H1 (cell line): Measurements from ENCODE around the gene WNK2.

Experiments
- CHD2 ChIP-seq: IDR thresholded peaks from 2 replicates; pipeline ENCODE4 v1.6.1; 2012; ENCODE audit warnings: low read length, improper control_type of control experiment
- EZH2 ChIP-seq: fragments of 200-600 bp; sonication (generic); IDR thresholded peaks from 2 replicates; pipeline ENCODE4 v1.7.1; 2012; ENCODE audit warnings: low read depth, mild to moderate bottlenecking, moderate library complexity, low read length, inconsistent platforms; ENCODE audit not compliant: severe bottlenecking
- HDAC2 ChIP-seq, 2 experiments: fragments of 300-600 bp in 1 of 2; sonication (generic) in 1 of 2; IDR thresholded peaks; 2 replicates each; pipeline ENCODE4 v1.6.1; 2011 to 2012; ENCODE audit warnings: low read depth in 2 of 2, low read length in 2 of 2, mild to moderate bottlenecking in 2 of 2, moderate library complexity in 2 of 2, borderline replicate concordance in 1 of 2, inconsistent platforms in 1 of 2
- JUN ChIP-seq: IDR thresholded peaks from 2 replicates; pipeline ENCODE4 v1.6.1; 2011; ENCODE audit warnings: low read depth, mild to moderate bottlenecking, improper control_type of control experiment, low read length
- POLR2A ChIP-seq, 2 experiments: IDR thresholded peaks; 1 replicate in 1 of 2; 2 replicates in 1 of 2; pipeline ENCODE4 v1.6.1; 2011; ENCODE audit warnings: low read depth in 2 of 2, low read length in 2 of 2, mild to moderate bottlenecking in 2 of 2; ENCODE audit errors: control extremely low read depth in 1 of 2
- TAF1 ChIP-seq: IDR thresholded peaks from 2 replicates; pipeline ENCODE4 v1.6.1; 2011; ENCODE audit warnings: mild to moderate bottlenecking, low read depth, low read length
- TBP ChIP-seq: IDR thresholded peaks from 2 replicates; pipeline ENCODE4 v1.6.1; 2011; ENCODE audit warnings: low read depth, low read length, improper control_type of control experiment
- TF ChIP-seq, protein P1 (sequence below), 3 experiments: IDR thresholded peaks; 1 replicate in 2 of 3; 2 replicates in 1 of 3; pipeline versions ENCODE4 v1.5.1 to v1.6.1; 2011; ENCODE audit warnings: low read length in 3 of 3, mild to moderate bottlenecking in 3 of 3, inconsistent platforms in 2 of 3, low read depth in 1 of 3, moderate library complexity in 1 of 3; ENCODE audit not compliant: insufficient read depth in 1 of 3; ENCODE audit errors: control extremely low read depth in 1 of 3

DNA sequence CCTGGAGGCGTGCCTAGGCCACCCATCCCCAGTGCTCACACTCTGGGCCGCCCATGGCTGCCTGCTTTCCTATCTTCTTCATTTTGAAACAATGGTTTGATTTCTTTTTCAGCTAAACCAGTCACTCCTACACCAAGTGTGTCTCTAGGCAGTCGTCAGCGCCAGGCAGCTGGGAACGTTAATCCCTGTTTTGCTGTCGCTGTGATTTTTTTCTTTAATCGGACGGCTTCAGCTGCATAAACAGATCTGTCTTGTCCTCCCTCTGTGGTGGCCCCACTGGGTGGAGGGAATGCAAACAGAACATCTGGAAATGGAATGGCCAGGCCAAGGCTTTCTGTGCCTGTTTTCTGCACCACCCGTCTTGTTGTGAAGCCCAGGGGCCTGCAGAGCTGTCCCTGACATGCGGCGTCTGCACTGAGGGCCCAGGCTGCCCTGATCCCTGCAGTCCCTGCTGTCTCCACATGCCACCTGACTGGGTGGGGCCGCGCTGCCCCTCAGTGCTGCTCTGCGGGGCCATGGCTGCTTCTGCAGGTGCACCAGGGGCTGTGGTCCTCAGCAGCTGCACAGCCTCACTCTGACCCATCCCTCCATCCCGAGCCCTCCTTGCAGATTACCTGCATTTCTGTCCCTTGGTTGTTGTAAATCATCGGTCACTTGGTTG lies 51.5 kb downstream of the WNK2 start:
- TF ChIP-seq POLR2A (IDR thresholded peaks at IDR 0.05; ENCODE audit: control extremely low read depth in 1 of 2, low read depth in 2 of 2, low read length in 2 of 2): no peak
- TF ChIP-seq, protein P1, sequence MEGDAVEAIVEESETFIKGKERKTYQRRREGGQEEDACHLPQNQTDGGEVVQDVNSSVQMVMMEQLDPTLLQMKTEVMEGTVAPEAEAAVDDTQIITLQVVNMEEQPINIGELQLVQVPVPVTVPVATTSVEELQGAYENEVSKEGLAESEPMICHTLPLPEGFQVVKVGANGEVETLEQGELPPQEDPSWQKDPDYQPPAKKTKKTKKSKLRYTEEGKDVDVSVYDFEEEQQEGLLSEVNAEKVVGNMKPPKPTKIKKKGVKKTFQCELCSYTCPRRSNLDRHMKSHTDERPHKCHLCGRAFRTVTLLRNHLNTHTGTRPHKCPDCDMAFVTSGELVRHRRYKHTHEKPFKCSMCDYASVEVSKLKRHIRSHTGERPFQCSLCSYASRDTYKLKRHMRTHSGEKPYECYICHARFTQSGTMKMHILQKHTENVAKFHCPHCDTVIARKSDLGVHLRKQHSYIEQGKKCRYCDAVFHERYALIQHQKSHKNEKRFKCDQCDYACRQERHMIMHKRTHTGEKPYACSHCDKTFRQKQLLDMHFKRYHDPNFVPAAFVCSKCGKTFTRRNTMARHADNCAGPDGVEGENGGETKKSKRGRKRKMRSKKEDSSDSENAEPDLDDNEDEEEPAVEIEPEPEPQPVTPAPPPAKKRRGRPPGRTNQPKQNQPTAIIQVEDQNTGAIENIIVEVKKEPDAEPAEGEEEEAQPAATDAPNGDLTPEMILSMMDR (IDR thresholded peaks at IDR 0.05; ENCODE audit: control extremely low read depth in 1 of 3, insufficient read depth in 1 of 3, low read depth in 1 of 3, low read length in 3 of 3): no peak
- no peak for TF ChIP-seq JUN
- TF ChIP-seq EZH2: no peak
- TF ChIP-seq HDAC2 (IDR thresholded peaks at IDR 0.05; ENCODE audit: borderline replicate concordance in 1 of 2, low read depth in 2 of 2, low read length in 2 of 2): no peak
- TF ChIP-seq TBP: no peak
- no peak for TF ChIP-seq CHD2
- no peak for TF ChIP-seq TAF1
